CD4-positive, alpha-beta T cell treated with Interleukin-15 for 1 hour (primary cell): ENCODE results near the gene SMYD3.
"Not testable (repeated sequence)": the region's sequence is repeated elsewhere in the genome, so short reads cannot be mapped to it uniquely, and the experiment has no call there.

Experiments
- DNase-seq: peaks from one replicate; pipeline ENCODE4 v3.0.0-alpha.2; 2020

The SMYD3 gene

GRCh38 chr1:245774196-245774595 lies 732.9 kb downstream of the SMYD3 start:
- no peak for DNase-seq

GRCh38 chr1:245773344-245773743 lies 733.7 kb downstream of the SMYD3 start:
- DNase-seq: no peak

DNA sequence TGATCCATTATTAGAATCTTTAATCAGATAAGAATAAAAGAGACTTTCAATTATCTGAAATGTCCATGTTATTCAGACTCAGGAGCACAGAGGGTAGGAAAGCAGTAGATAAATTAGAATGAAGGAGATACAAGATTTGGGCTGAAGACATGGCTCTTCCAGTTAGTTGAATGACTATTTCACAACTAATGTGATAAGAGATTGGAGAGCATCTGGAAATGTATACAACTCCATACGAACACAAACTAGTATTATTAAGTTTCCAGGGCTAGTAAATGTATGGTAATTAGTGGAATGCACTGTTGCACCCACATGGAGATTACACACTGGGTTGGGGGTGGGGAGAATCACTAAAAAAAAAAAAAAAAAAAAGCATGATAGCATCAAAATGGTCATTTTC lies 734.3 kb downstream of the SMYD3 start:
- no peak for DNase-seq

DNA sequence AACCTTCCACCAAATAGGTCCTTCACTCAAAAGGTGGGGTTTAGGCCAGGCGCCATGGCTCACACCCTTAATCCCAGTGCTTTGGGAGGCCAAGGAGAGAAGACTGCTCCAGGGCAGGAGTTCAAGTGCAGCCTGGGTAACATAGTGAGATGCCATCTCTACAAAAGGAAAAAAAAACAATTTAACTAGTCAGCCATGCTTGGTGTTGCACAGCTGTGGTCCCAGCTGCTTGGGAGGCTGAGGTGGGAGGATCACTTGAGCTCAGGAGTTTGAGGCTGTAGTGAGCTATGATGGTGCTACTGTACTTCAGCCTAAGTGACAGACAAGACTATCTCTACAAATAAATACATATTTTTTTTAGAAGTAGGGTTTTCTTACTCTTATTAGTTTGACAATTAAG lies 734.8 kb downstream of the SMYD3 start:
- DNase-seq: no peak

GRCh38 chr1:245771511-245772281 lies 735.4 kb downstream of the SMYD3 start:
- DNase-seq: no peak

GRCh38 chr1:245770156-245770555 lies 736.9 kb downstream of the SMYD3 start:
- no peak for DNase-seq

DNA sequence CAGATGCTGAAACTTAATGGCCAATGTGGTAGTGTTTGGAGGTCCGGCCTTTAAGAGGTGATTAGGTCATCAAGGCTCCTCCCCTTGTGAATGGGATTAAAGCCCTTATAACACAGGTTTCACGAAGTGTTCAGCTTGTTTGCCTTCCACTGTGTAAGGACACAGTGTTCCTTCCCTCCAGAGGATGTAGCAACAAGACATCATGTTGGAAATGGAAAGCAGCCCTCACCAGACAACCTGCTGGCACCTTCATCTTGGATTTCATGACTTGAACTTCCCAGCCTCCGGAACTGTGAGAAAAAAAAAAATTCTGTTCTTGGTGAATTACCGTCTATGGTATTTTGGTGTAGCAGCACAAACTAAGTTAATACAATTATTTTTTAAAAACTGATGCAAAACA lies 738.5 kb downstream of the SMYD3 start:
- DNase-seq: no peak

DNA sequence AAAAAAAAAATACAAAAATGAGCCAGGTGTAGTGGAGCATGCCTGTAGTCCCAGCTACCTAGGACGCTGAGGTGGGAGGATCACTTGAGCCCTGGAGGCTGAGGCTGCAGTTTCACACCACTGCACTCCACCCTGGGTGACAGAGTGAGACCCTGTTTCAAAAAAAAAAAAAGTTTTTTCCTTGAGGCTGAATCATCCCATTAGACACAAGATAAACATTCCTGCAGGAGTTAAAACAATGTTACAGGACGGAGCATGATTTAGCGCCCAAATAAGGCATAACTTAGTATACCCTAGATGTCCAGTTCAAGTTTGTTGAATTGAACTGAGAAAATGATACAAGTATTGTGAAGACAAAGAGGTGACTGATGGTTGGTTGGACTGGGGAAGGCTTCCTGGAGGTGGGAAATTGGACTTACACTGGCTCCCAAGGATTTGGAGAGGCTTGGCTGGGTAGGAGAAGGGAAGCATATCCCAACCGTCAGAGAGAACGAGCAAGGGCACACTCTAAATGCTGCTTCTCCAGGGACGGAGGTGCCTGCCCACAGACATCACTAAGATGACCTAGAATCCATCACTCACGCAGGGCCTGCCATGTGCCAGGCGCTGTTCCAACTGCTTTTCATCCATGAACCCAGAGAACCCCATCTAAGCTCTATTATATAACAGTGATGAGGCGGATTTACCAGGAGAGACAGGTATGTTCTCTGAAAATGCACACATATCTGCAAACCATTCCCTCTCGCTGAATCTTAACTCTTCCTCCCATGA lies 741.7 kb downstream of the SMYD3 start:
- DNase-seq: no peak

DNA sequence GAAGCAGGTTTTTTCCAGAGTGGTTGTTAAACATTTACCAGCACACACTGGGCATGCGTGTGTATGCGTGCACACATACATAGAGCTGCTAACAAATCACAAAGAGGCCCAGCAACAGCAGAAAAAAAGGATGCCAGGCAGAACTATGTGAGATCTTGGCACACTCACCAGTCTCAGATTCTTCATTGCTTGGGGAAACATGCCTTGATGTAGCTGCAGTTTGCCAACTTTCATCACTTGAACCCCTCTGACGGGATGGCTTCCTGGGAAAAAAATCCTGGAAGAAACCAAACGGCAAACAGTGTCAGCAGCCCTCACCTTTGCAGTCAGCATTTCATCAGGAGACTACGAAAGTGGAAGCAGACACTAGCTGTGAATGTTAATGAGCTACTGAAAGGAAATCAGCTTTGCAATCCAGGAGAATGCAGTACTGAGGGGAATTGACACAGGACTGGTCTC lies 743.2 kb downstream of the SMYD3 start:
- DNase-seq: no peak

DNA sequence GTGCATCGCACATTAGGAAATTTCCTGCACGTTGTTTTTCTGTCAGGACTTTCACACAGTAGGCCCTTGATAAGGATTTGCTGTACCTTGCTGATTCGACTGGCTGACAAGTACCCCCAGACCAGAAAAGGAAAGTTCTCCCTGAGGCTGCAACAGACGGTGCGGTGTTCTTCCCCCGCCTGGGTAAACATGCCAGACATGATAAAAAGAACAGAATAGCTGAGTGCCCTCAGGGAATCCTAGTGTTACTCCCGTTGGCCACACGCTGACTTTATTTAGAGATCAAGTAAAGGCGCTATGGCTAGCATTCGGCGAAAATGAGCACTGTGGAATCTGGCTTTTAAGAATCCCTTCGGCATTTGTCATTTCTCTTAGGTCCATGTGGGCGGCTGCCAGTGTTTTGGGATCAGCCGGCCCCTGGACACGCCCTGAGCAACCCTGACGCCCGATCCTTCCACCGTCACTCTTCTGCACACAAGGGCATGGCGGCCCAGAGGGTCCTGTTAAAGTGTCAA lies 744.6 kb downstream of the SMYD3 start:
- DNase-seq: no peak

DNA sequence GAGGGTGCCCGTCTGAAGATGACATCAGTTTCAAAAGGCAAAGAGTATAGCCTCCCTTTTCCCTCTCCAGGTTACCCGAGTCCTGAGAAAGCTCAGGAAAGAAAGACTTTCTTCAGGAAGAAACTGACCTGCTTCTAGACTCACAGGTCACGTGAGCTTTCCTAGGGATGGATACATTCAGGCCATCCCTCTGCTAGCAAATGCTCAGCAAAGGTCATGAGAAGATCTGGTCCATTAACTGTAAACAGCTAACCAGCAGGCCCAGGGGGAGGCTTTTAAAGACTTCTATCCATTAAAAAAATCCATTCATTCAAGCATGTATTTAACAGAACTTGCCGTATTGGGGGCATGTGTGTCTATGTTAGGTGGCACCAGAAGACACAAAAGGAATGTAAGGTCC lies 746.8 kb downstream of the SMYD3 start:
- no peak for DNase-seq

DNA sequence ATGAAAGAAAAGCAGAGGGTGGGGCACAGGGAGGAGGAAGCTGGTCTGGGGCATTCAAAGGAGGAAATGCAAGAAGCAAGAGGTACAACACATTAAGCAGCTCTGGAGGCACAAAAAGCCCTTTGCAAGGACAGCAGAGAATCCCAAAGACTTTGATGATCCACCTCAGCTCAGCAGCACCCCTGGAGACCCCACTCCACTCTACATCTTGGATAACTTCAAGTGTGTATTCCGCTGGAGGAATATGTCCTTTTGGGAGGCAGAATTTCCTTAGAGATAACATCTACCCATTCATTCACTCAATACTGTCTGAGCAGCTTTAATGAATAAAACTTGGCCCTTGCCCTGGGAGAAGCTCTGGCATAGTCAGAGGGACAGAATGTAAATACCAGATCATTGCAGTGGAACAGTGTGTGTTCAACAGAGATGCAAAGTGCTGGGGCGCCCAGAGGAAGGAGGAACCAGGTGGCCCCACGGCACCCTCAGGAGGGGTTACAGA lies 752.6 kb downstream of the SMYD3 start:
- DNase-seq: no peak

DNA sequence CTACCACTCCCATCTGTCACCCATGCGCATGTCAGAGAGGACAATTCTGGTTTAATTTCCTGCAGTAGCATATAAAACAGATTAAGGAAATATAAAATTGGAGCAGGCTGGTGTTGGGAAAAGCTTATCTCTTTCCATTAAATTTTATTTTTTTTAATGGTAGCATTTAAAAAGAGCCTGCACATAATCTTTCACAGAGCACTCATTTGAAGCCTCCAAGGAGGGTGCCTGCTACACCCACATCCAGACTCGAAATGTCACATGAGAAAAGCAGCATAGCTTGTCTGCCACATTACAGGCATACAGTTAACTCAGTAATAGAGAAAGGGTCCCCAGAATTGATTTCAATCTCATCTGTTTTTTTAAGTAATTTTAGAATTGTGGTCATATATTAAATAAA lies 753.3 kb downstream of the SMYD3 start:
- DNase-seq: no peak

DNA sequence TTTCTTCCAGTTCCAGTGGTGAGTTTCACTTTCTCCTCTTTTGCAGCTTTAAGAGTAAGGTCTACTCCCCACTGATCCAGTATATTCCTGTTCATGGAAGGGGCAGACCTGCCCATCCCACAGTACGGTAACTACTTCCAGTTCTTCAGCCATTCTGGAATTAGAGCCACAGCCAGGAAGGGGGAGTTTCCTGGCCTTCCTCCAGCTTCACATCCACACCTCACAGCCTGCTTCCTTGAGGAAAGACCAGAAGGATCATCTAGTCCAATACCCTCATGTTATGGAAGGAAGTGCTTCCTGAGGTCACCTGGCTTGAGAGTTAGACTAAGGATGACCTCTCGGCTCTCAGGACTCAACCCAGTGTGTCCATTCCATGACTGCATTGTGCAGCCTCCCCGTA lies 754.5 kb downstream of the SMYD3 start:
- DNase-seq: no peak

DNA sequence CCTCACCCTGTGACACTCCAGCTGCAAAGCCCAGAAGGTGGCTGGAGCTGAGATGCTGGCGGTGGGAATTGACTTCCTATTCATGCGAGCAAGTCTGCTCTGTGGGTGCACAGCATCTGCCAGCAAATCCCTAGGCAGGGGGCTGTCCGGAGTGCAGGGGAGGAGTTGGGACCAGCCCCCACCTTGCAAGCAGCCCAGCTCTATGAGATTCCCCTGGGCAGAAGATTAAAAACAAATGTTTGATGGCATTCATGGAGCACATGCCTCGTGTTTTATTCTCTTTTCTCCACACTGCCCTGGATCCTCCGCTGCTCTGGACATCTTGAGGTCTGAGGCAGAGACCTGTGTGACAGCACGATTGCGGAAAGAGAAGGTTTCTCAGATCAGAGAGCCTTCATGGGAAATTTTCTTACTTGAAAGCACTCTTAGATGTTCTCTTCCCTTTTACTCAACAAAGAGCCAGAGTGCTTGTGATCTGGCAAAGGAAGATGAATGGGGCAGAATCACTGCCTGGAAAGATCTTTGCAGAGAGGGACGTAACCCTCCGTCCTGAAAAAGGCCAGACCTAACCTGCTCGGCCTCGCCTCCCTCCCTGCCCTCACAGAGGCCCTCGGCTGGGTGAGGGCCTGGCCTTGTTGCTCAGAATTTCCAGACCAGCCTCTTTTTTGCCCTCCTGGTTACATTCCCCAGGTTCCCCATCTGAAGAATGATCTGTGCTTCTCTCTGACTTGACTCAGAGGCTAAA lies 755.2 kb downstream of the SMYD3 start:
- no peak for DNase-seq

GRCh38 chr1:245751116-245751515 lies 756.0 kb downstream of the SMYD3 start:
- no peak for DNase-seq

- DNase-seq: no peak
These were observed 756.8 kb downstream of the SMYD3 start for GRCh38 chr1:245750261-245750660.

- no peak for DNase-seq
These were observed 758.0 kb downstream of the SMYD3 start for GRCh38 chr1:245749053-245749452.

DNA sequence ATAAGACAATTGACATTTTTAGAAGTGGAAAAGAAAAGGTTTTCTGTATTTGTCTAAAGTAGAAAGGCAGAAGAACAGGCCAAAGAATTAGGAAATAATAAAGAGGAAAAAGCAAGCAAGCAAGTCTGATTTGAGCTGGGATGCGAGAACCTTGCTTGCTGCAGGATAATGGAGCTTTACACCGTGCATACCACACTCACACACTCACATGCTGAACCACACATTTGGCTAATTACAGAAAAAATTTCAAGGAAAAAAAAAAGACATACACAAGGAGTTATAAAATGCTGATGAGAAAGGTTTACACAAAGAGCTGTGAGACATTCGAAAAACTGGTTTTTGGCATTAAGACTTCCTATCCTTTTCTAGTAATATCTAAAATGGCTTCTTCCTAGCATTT lies 758.4 kb downstream of the SMYD3 start:
- no peak for DNase-seq

DNA sequence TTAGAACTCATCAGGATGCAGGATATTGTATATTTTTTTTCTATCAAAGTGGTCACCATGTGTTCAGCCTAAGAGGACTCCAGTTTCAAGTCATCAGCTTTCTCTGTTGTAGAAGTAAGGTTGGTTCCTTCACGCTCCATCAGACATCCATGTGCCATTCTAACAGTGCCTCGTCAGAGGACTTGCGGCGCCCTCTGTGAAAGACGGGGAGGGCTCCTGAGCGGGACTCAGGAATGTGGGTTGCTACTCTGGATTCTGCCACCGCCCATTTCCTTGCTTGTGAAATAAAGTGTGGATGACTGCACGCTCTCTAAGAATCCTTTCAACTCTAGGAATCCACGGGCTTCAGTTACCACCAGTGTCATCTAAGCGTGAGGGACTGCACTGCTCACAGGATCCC lies 758.8 kb downstream of the SMYD3 start:
- DNase-seq: no peak

DNA sequence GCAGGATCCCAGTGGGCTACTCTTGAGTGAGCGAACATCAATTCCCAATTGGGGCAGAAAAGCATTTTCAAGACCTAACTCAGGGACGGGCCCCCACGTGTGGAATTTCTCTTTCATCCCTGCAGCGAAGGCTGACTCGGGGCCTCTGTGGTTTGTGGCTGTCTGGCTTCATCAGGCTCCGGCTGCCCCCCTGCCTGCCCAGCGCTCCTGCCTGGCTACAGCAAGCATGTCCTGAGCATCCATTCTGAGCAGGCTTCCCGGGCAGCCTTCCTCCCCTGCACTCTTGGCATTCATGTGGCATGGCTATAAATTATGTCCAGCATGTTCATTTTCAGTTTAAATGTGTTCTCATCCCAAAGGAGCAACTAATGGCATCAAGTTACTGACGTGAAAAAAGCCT lies 764.2 kb downstream of the SMYD3 start:
- no peak for DNase-seq

GRCh38 chr1:245740336-245740735 lies 766.7 kb downstream of the SMYD3 start:
- not testable (repeated sequence) for DNase-seq

DNA sequence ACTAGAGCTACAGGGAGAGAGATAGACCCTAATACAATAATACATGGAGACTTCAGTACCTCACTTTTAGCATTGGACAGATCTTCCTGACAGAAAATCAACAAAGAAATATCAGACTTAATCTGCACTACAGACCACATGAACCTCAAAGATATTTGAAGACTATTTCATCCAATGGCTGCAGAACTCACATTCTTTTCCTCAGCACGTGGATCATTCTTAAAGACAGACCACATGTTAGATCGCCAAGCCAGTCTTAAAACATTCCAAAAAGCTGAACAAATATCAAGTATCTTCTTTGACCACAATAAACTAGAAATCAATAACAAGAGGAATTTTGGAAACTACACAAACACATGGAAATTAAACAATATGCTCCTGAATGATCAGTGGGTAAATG lies 776.3 kb downstream of the SMYD3 start:
- DNase-seq: no peak
